DMS53 treated with DMSO at 0.1 percent for 48 hours (cell line): Measurements from ENCODE around the gene CLDN6.
"Not testable (repeated sequence)": the region's sequence is repeated elsewhere in the genome, so short reads cannot be mapped to it uniquely, and the experiment has no call there.

Experiments
- DNase-seq: peaks from one replicate; lab custom pipeline; 2025; ENCODE audit not compliant: unreplicated experiment; lab: John Stamatoyannopoulos, UW

The CLDN6 gene, protein sequence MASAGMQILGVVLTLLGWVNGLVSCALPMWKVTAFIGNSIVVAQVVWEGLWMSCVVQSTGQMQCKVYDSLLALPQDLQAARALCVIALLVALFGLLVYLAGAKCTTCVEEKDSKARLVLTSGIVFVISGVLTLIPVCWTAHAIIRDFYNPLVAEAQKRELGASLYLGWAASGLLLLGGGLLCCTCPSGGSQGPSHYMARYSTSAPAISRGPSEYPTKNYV

GRCh38 chr16:3017794-3018506, at the start of gene CLDN6:
Gene CLDN6 (minus strand): TSS chr16:3018183. CDS start chr16:3016021, 2,162 bp downstream.
- DNase-seq: no peak

- DNase-seq: no peak
These were observed 48.4 kb upstream of the CLDN6 start for GRCh38 chr16:3066440-3066748.

- no peak for DNase-seq
These were observed 47.9 kb upstream of the CLDN6 start for GRCh38 chr16:3065742-3066439.

DNA sequence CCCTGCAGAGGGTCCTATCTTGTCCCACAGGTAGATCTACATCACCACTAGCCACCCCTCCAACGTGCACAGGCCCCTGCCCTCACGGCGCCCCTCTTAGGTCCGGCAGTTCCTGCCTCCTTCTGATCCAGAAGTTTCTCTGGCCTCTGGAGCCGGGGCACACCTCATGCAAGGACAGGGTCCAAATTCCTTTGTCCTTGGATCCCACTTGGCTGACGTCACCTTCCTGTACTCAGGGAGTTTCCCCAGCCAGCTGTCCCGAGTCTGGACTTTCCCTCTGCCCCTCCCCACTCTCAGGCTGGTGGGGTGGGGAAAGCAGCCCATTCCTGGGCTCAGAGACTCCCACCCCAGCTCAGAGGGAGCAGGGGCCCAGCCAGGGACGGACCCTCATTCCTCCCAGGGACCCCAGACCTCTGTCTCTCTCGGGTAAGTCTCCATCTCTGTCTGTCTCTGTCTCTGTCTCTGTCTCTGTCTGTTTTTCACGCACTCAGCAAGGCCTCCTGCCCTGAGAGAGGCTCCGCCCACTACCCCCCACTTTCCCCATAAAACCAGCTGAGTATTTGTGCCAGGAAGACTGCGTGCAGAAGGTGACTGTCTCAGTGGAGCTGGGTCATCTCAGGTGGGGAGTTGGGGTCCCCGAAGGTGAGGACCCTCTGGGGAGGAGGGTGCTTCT, 47.2 kb upstream of the CLDN6 start, which contains the start of gene IL32:
Gene IL32 (plus strand): TSS at position 572 of the 673 bp plus-strand sequence. CDS start 172 bp downstream, outside the sequence.
- DNase-seq: no peak

DNA sequence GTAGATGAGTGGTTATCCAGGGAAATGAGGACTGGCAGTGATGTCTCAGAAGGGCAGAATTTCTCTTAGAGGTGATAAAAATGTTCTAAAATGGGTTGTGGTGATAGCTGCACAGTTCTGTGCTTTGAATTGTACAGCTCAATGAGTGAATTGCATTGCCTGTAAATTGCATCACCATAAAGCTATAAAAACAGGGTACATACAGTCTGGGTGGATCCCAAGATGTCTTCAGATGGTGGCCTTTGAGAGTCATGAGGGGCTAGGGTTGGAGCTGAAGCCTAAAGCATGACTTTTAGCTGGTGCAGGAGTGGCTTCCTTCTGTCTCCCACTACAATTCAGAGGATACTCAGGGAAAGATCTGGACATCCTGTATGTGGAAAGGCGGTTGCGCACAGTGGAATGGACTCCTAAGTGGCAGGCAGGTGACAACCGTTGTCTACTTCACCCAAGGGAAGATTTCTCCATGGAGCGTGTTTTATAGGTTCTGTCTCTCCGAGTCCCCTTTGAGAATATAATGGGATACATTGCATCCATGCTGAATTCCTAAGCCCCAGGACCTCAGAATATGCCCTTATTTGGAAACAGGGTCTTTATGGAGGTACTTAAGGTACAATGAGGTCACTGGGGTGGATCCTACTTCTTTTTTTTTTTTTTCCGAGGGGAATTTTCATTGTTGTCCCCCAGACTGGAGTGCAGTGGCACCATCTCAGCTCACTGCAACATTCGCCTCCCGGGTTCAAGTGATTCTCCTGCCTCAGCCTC, 45.8 kb upstream of the CLDN6 start:
- DNase-seq: no peak

DNA sequence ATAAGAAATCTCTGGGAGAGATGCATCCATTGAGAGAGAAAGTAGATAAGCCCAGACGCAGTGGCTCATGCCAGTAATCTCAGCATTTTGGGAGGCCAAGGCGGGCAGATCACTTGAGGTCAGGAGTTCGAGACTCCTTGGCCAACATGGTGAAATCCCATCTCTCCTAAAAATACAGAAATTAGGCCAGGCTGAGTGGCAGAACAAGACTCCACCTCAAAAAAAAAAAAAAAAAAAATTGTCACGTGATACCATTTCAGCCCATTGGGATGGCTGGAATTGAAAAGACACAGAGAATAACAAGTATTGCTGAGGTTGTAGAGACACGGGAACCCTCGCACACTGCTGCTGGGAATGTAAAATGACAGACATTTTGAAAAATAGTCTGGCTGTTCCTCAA, 44.6 kb upstream of the CLDN6 start:
- no peak for DNase-seq

DNA sequence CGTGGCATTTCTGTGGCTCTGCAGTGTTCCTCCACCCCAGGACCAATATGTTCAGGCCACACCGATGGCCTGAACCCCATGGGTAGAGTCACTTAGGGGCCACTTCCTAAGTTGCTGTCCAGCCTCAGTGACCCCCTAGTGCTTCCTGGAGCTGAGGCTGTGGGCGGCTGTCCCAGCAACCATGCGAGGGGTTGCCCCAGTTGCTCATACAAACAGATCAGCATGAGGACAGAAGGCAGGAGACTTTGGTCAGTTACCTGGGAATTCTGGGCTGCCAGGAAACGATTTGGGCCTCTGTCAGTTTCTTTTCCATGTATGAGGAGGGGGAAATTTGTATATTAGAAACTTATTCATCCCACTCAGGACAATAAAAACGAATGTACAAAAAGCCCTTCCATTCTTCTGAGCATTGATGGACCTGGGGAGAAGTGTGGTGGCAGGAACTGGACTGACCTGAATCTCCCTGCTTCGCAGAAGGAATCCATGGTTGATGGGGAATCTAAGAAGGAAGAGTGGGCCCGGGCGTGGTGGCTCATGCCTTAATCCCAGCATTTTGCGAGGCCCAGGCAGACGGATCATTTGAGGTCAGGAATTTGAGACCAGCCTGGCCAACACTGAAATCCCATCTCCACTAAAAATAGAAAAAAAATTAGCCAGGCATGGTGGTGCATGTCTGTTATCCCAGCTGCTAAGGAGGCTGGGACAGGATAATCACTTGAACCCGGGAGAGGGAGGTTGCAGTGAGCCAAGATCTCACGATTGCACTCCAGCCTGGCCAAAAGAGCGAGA, 42.5 kb upstream of the CLDN6 start:
- no peak for DNase-seq

GRCh38 chr16:3059723-3060242, 41.8 kb upstream of the CLDN6 start:
- no peak for DNase-seq

GRCh38 chr16:3059041-3059722, 41.2 kb upstream of the CLDN6 start:
- DNase-seq: peak; percentile 32

DNA sequence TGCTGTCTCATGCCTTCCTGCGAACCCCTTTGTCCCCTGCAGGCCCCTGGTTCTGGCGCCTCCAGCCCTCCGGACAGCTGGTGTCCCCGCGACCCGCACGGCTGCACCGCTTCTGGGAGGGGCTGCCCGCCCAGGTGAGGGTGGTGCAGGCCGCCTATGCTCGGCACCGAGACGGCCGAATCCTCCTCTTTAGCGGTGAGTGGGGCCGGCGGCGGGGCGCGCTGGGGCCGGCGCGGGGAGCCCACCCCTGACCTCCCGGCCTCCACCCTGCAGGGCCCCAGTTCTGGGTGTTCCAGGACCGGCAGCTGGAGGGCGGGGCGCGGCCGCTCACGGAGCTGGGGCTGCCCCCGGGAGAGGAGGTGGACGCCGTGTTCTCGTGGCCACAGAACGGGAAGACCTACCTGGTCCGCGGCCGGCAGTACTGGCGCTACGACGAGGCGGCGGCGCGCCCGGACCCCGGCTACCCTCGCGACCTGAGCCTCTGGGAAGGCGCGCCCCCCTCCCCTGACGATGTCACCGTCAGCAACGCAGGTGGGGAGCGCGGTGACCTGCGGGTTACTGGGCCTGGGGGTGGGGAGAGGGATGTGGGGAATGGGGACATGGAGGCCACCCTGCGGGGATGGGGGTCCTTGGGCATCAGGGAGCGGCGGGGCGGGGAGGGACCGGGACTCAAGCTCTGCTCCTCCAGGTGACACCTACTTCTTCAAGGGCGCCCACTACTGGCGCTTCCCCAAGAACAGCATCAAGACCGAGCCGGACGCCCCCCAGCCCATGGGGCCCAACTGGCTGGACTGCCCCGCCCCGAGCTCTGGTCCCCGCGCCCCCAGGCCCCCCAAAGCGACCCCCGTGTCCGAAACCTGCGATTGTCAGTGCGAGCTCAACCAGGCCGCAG, 40.4 kb upstream of the CLDN6 start:
- no peak for DNase-seq

- DNase-seq: no peak
These were observed 39.5 kb upstream of the CLDN6 start for GRCh38 chr16:3057181-3058138.

DNA sequence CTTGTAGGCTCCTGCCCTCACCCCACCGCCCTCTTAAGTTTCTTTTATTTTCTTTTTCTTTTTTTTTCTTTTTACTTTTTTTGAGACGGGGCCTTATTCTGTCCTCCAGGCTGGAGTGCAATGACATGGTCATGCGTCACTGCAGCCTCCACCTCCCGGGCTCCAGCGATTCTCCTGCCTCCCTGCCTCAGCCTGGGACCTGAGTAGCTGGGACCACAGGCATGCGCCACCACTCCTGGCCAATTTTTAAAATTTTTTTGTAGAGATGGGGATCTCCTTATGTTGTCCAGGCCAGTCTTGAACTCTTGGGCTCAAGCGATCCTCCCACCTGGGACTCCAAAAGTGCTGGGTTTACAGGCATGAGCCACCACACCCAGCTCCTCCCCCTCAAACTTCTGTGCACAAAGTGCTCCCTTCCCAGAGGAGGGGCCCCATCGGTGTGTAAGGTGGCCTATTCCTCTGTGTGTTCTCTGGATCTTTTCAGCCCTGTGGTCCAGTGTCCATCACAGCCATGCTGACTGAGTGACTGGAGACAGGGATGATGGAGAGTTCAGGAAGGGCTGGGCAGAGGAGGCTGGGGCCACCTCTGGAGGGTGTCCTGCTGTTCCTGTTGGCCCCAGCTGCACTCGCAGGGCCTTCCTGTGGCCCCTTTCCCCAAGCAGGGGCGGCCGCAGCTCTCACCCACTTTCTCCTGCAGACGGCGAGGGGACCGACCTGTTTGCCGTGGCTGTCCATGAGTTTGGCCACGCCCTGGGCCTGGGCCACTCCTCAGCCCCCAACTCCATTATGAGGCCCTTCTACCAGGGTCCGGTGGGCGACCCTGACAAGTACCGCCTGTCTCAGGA, 38.6 kb upstream of the CLDN6 start:
- DNase-seq: no peak

GRCh38 chr16:3055734-3056115, 37.7 kb upstream of the CLDN6 start:
- not testable (repeated sequence) for DNase-seq

DNA sequence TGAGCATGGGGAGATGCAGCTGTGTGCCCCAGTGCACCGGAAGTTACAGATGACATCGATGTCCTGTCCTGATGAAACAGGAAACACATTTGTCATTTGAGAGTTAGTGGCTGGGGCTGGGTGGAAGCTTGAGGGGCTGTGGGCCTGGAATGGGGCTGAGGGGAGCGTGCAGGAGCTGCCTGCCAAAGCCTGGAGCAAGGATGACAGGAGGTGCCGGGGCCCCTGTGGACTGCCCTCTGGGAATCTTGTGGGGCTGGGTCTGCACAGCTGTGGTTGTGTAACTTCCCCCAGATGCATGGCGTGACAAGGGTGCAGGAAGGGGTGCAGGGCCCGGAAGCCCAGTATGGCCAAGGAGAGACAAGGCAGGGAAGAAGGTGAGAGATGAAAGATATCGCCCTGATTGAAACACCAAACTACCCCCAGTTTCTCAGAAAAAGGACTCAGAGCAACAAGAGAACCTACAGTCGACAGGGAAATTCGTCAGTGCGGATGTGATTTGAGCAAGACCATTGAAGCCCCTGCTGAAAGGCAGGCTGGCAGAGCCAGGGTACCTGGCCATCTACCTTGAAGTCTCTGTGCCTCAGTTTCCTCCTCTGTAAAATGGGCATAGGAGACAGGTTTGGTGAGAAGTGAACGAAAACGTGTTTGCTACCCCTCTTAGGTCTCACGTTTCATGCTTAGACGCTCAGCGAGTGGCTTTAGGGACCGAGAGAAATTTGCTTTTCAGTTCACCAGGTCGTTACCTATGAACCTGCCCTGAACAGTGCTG, 37.2 kb upstream of the CLDN6 start:
- DNase-seq: no peak

GRCh38 chr16:3053330-3053710, 35.3 kb upstream of the CLDN6 start:
- DNase-seq: not testable (repeated sequence)
